DMS153 (cell line): ENCODE data around the gene SLIT3.
"Not testable (repeated sequence)": the region's sequence is repeated elsewhere in the genome, so short reads cannot be mapped to it uniquely, and the experiment has no call there.

ENCODE experiments used
- DNase-seq: peaks from one replicate; lab custom pipeline; 2025; lab: John Stamatoyannopoulos, UW

Gene SLIT3

GRCh38 chr5:168768172-168768571, 532.8 kb downstream of the SLIT3 start:
- no peak for DNase-seq

GRCh38 chr5:168766426-168766700, 534.6 kb downstream of the SLIT3 start:
- no peak for DNase-seq

- DNase-seq, result no peak
These were observed 535.2 kb downstream of the SLIT3 start for GRCh38 chr5:168765551-168766425.

- no peak for DNase-seq
These were observed 535.8 kb downstream of the SLIT3 start for GRCh38 chr5:168765086-168765550.

GRCh38 chr5:168756453-168757391, 544.2 kb downstream of the SLIT3 start:
- no peak for DNase-seq

- DNase-seq, result no peak
These were observed 545.3 kb downstream of the SLIT3 start for GRCh38 chr5:168755548-168756093.

GRCh38 chr5:168753691-168754254, 547.2 kb downstream of the SLIT3 start:
- no peak for DNase-seq

- no peak for DNase-seq
These were observed 548.3 kb downstream of the SLIT3 start for GRCh38 chr5:168752416-168753190.

GRCh38 chr5:168752012-168752411, 548.9 kb downstream of the SLIT3 start:
- DNase-seq, result no peak

- no peak for DNase-seq
These were observed 550.0 kb downstream of the SLIT3 start for GRCh38 chr5:168750926-168751325.

GRCh38 chr5:168749391-168750100, 551.4 kb downstream of the SLIT3 start:
- no peak for DNase-seq

- peak; percentile 5 for DNase-seq
These were observed 552.8 kb downstream of the SLIT3 start for GRCh38 chr5:168747987-168748777.

GRCh38 chr5:168746893-168747640, 553.9 kb downstream of the SLIT3 start:
- no peak for DNase-seq

GRCh38 chr5:168746126-168746892, 554.6 kb downstream of the SLIT3 start:
- DNase-seq, result not testable (repeated sequence)

GRCh38 chr5:168743617-168744016, 557.3 kb downstream of the SLIT3 start:
- DNase-seq, result no peak

GRCh38 chr5:168742311-168742710, 558.6 kb downstream of the SLIT3 start:
- DNase-seq, result not testable (repeated sequence)

- no peak for DNase-seq
These were observed 560.1 kb downstream of the SLIT3 start for GRCh38 chr5:168740811-168741213.

- no peak for DNase-seq
These were observed 560.7 kb downstream of the SLIT3 start for GRCh38 chr5:168740092-168740800.
